ENCODE data around the gene STKLD1.
"Not testable (repeated sequence)": the region's sequence is repeated elsewhere in the genome, so short reads cannot be mapped to it uniquely, and the experiment has no call there.

Gene STKLD1

DNA sequence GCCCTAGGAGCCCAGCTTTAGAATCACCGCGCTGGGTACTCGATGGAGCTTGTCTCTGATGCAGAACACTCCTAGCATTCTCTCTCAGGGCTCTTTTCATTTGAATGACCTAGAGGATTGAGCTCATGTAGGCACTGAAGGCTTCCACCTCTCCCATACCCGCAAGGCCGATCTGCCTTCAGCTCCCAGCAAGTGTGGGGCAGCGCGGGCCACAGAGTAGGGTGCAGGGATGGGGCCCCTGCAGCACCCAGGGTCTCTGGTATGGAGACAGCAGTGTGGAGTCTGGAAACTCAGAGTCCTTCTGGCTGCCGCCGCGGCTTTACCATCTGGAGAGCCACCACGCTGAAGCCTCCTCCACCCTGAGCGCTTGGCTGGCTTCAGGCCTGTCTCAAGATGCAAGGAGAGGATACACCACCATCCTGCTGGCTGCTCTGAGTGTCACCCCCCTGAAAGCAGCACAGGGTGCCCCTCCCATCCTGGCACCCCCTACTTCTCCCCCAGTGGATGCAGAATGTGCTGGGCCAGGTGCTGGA, 12.9 kb downstream of the STKLD1 start:
- DNase-seq, result no peak

DNA sequence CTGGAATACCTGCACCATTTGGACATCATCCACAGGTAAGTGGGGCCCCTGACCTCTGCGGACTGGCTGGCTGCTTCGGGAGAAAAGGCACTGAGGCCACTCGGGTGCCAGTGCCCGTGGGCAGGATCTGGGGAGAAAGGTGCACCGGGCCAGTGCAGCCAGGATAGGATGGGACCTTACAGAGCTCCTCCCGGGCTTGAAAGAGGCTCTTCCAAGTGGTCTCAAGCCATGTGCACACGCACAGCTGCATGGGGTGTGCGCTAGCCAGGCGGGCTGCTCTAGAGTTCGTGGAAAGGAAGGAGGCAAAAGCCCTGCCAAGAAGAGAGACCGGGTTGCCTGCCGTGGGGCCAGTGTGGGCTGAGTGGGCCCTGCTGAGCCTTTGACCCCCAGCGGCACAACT, 13.4 kb downstream of the STKLD1 start:
- no peak for DNase-seq

DNA sequence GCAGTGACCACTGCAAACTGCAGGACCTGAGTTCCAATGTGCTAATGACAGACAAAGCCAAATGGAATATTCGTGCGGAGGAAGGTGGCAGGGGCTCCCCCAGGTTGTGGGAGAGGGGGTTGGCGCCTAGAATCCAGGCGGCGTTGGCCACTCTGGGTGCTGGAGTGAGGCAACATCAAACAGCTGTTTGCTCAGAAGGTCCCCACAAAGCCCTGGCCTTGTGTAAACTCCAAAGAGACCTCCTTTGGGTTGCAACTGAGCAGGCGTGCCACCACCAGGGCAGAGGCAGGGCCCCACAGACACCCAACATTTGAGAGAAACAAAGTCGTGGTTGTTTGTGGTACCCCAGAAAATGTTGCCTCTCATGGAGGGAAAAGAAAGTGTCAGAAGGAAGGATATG, 14.5 kb downstream of the STKLD1 start:
- no peak for DNase-seq

DNA sequence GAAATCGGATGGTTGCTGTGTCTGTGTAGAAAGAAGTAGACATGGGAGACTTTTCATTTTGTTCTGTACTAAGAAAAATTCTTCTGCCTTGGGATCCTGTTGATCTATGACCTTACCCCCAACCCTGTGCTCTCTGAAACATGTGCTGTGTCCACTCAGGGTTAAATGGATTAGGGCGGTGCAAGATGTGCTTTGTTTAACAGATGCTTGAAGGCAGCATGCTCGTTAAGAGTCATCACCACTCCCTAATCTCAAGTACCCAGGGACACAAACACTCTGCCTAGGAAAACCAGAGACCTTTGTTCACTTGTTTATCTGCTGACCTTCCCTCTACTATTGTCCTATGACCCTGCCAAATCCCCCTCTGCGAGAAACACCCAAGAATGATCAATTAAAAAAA, 15.3 kb downstream of the STKLD1 start:
- not testable (repeated sequence) for DNase-seq

DNA sequence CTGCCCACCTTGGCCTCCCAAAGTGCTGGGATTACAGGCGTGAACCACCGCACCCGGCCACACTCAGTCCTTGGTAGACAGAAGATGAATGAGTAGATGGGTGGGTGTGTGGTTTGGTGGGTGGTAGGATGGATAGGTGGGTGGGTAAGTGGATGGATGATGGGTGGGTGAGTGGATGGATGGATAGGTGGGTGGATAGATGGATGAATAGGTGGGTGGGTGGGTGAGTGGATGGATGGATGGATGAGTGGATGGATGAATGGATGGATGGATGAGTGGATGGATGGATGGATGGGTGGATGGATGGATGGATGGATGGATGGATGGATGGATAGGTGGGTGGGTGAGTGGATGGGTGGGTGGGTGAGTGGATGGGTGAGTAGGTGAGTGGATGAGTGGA, 16.1 kb downstream of the STKLD1 start:
- not testable (repeated sequence) for DNase-seq

DNA sequence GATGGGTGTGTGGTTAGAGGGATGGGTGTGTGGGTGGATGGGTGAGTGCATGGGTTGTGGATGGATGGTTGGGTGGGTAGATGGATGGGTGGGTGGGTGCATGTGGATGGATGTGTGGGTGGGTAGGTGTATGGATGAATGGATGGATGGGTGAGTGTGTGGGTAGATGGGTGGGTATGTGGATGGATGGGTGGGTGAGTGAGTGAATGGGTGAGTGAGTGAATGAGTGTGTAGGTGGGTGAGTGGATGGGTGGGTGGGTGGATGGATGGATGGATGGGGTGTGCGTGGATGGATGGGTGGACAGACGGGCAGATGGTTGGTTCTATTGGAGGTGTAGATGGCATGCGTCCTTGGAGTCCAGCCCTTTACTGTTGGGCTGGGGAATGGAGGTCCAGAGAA, 17.2 kb downstream of the STKLD1 start:
- no peak for DNase-seq

DNA sequence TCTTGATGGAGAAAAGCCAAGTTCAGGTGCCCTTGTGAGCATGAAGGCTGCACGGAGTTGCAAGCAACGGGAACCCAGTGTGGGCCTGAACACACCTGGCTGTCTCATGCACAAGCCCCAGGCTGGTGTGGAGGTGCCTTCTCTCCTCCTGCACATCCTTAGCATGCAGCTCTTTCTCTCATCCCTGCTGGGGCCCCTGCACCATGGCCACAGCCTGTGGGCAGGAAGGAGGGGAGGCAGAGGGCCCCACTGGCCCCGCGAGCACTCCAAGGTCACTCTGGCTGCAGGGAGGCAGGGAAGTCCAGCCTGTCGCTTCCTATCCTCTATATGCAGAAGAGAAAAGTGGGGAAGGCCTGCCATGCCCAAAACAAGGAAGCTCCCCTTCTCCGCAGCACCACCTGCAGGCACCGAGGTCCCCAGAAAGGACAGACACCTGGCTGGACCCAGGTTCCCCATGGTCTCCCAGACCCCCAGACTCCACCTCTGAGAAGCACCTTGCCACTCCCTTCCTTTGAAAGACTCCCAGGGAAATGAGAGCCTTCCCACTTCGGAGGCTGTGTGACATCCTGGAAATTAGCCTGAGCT, 18.6 kb downstream of the STKLD1 start:
- DNase-seq, result no peak

DNA sequence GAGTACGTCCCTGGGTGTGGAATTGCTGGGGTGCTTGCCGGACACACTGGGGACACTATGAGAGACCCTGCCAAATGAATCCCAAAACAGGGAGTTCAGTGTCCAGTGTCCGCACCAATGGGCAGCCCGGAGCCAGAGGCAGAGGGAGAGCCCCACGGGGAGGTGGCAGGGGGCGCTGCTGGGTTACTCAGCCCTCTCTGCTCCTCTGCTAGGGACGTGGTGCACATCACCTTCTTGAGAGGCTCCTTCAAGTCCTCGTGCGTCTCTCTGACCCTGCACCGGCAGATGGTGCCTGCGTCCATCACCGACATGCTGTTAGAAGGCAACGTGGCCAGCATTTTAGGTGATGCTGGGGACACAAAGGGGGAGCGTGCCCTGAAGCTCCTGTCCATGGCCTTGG, 20.8 kb downstream of the STKLD1 start:
- DNase-seq, result no peak

DNA sequence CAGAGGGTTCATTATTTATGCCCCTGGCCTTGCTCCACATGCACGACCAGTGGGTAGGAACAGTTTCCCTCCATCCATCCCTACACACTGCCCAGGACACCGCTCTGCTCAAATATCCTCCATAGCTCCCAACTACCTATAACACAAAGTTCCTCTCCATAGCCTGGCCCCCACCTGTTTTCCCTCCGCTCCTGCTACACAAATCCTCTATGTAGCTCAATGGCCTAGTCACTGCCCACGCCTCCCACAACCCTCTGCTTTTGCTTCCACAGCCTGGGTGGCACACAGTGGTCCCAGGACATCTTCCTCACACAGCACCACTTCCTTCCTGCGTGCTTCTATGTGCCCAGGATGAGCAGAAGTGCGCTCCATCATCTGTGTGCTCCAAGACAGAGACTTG, 21.2 kb downstream of the STKLD1 start:
- no peak for DNase-seq

DNA sequence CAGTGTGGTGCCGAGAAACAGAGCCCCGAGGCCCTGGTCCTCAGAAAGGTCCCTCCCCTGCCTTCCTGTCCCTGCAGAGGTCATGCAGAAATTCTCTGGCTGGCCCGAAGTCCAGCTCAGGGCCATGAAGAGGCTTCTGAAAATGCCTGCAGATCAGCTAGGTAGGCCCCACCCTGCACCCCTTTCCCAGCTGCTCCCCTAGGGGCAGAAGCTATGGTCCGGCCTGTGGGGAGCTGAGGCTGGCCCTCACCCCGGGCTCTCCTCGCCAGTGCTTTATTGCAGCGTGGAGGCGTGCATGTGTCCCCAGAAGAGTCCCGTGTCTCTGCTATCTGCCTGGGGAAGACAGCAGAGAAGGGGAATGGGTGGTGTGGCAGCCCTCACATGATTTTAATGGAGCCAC, 21.7 kb downstream of the STKLD1 start:
- no peak for DNase-seq

DNA sequence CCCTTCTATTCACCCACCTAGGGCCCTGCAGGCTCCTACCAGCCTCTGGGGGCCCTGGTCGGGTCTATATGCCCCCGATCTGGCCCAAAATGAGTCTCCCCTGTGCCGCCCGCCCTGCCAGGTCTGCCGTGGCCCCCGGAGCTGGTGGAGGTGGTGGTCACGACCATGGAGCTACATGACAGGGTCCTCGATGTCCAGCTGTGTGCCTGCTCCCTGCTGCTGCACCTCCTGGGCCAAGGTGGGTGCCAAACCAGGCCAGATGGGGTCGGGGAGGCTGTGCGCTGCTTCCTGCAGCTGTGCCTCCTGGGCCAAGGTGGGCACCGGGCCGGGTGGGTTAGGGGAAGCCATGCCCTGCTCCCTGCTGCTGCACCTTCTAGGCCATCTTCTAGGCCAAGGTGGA, 24.1 kb downstream of the STKLD1 start:
- no peak for DNase-seq

DNA sequence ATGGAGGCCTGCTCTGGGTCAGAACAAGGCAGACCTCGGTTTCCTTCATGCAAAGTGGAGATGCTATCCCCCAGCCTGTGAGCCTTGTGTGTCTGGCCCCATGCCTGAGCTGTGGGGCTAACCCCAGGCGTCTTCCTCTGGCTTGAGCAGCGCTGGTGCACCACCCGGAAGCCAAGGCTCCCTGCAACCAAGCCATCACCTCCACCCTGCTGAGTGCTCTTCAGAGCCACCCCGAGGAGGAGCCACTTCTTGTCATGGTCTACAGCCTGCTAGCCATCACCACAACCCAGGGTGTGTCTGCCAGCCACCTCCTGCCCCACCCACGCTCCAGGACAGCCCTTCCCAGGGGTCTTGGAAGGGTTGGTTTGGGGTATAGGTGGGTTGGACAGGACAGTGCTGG, 25.4 kb downstream of the STKLD1 start:
- DNase-seq, result no peak

DNA sequence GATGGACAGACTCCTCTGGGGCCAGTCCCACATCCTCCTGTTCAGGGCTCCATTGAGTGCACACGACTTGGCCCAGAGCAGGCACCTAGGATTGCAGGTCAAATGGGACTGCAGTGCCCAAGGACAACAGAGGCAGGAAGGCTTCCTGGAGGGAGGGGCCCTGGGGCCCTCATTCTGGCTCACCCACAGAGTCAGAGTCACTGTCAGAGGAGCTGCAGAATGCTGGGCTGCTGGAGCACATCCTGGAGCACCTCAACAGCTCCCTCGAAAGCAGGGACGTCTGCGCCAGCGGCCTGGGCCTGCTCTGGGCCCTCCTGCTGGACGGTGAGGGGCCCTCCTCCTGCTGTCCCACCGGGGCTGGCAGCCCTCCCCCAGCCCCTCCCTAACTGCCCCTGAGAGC, 26.5 kb downstream of the STKLD1 start:
- DNase-seq, result no peak

DNA sequence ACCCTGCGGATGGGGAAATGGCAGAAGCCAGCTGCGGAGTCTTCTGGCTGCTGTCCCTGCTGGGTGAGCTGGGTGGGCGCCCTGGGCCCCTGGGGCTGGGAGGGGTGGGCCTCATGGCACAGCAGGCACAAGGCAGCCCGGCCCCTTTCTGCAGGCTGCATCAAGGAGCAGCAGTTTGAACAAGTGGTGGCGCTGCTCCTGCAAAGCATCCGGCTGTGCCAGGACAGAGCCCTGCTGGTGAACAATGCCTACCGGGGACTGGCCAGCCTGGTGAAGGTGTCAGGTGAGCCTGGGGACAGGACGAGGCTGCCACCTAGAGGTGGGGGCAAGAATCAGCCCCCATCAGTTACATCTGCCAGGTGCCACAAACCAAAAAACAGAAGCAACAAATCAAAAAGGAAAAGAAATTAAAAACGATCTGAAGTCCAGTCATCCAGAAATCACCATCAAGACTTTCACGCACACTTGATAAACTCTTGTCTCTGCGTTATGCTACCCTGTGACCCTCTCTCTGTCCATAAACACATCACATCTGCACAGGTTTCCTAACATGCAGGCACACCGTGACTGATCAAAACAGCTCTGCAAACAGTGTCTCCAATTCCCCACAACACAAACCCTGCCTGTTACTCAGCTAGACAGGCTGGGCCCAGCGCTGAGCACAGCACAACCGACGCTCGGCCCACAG, 27.7 kb downstream of the STKLD1 start:
- peak; percentile 54 to 68 for DNase-seq

DNA sequence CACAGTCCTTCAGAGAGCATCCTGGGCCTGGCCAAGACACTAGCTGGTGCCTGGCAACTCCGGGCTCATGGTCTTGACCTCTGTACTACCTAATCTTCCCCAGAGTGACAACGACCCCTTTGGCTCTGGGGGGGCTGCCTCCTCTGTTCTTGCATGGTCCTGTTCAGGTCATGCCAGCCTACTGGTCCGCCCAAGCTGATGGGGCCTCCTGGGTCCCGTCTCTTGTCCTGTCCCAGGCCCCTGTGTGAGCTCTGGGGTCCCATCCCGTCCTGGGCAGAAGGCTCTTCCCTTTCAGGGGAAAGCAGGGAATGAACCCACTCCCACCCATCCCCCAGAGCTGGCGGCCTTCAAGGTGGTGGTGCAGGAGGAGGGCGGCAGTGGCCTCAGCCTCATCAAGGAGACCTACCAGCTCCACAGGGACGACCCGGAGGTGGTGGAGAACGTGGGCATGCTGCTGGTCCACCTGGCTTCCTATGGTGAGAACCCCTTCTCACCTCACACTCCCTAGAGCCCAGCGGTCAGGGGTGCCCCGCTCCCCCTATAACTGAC, 28.4 kb downstream of the STKLD1 start:
- no peak for DNase-seq

DNA sequence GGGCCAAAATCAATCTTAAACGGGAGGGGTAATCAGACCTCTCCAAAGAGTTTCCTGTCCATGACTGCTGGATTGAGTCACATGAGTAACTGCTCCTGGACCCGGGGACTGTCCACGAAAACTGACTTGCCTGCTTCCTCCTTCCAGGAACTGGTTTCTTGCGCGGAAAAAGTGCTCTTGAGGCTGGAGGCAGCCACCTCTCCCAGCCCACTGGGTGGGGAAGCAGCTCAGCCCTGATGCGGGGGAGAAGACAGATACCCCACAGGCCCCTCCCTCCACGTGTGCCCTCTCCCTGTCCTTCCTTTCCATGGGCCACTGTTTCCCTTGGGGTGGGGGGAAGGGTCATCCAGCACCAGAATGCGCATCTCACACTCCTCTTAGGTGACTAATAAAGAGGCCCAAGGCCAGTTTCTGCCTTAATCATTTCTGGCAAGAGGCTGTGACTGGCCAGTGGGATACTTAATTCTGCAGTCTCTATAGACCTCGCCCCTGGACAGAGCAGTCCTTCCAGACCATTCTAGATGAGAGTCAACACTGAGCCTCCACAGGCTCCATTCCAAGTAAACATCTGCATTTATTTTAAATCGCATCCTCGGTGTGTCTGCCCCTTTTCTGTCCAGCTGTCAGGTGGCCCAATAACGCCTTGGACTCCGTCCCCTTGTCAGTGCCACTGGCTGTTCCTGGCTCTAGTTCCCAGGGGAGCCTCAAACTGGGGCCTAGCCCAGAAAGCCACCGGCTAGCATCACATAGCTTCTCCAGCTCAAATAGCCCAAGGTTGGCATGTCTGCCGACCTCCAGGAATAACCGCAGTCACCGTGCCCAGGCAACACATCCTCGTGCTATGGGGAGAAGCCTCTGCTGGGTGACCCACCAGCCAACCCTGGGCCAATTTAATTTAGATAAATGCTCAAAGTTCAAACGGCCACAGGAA, 29.6 kb downstream of the STKLD1 start:
- DNase-seq, result no peak

DNA sequence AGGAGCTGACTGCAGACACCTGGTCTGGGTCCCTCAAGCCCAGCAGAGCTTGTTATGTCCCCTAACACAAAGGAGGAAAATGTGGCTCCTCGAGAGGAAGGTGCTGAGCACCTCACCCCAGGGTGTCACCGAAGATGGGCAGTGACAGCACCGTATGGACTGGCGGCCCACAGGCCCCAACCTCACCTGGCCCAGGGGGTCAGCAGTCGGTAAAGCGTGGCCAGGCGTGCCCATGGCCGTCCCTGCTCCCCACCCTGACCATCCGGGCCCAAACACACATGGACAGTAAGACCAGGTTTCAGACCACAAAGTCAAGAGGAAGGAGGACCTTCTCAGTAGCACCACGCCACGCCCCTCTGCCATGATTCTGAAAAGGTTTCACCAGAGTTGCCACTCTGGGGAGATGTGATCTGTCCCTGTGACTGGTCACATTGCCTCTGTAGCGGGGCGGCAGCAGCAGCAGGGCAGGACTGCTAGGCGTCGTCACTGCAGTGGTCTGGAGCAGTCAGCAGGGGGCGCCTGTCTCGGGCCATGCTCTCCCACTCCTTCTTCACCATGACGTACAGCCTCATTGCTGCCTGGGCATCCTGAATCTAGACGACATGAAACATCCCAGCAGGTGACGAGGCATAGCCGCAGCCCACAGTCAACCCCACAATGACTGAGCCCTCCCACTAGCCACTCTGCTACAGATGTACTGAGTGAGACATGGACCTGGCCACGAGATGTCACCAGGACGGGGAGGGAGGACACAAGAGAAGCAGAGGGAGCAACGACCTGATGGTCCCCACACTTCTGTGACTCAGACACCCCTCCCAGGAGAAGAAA, 30.5 kb downstream of the STKLD1 start:
- DNase-seq, result peak; percentile 77 to 84

DNA sequence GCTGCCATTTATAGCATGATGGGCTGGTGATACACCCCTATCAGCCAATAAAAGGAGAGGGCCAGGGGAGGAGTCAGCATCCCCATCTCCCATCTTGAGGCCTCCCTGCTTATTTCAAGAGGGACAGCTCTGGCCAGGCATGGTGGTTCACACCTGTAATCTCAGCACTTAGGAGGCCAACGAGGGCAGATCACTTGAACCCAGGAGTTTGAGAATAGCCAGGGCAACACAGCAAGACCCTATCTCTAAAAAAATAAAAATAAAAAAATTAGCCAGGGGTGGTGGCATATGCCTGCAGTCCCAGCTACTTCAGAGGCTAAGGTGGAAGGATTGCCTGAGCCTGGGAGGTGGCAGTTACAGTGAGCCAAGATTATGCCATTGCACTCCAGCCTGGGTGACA, 31.9 kb downstream of the STKLD1 start:
- DNase-seq, result no peak

DNA sequence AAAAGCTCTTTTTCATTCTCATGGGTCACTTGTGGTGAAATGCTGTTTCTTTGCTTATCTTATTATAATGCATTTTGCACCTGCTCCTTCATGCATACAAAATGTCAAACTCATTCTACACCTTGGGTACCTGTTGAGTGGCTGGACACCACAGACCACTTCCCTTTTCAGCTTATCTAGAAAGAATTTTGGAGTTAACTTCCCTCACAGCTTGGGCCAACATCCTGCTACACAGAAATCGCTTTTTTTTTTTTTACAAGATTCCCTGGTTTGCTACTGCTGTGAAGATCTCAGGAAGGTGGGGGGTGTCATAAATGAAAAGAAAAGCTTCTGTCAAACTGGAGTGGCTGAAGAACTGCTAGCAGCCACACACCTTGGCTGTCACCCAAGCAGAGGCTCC, 39.0 kb downstream of the STKLD1 start:
- no peak for DNase-seq

DNA sequence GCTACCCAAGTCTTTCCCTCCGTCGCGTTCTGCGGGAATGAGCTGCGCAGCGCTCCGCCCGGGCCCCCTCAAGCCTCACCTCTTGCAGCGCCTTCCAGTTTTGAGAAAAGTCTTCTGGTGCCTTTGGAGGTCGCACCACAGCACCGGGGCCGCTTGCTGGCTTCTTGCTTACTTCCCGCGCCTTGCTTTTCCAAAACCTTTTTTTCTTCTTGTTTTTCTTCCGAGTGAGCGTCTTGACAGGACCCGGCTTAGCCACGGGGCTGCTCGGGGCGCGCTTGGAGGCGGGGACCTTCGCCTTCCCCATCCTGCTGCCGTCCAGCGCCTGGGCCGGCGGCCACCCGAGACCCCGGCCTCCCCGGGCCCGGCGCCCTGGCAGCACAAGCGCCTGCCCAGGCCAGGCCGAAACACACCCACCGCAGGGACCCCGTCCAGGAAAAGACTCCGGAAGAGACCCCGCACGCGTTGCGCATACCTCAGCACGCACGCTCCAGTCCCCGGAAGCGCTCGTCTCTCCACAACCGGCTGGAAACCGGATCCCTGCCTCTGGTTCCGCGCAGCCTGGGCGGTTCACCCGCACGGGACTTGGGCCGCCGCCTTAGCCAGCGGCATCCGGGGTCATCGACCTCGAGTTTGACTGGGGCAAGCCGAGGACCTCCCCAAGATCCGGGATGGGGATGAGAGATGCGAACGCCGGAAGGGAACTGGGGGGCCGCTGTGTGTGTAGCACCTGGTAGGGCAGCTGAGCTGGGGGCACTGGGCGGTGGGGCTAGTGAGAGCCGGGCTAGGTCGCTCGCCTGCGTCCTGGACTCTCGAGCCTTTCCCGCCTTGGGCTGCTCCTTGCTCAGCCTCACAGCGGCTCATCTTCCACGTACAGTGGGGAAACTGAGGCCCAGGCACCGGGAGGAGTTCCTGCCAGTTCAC, 41.6 kb downstream of the STKLD1 start, which contains the start of gene REXO4:
TSS of gene REXO4 (minus strand) at position 470 of the 921 bp plus-strand sequence. CDS start at position 304, 166 bp downstream.
- DNase-seq, result peak; percentile 82 to 88

DNA sequence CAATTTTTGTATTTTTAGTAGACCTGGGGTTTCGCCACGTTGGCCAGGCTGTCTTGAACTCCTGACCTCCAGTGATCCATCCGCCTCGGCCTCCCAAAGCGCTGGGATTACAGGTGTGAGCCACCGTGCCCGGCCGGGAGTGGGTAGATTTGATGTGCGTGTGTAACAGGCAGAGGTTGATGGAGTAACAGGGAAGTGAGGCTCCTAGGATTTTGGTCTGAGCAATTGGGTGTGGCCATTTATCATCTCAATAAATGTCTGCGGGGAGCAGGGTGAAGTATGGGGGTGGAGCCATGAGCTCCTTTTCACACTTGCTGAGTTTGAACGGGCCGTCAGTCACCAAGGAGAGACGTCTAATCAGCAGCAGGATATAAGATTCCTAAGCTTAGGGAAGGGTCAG, 42.8 kb downstream of the STKLD1 start:
- no peak for DNase-seq

Measured in CD4-positive, alpha-beta T cell treated with Interferon alpha-2 for 1 hour (primary cell).